VCaP (cell line): ENCODE measurements around the gene PRKCD.
A peak's percentile ranks its signal among the peaks of the same experiment; 100 is the strongest.

Experiments used
- H3K27ac ChIP-seq: fragments of 450-650 bp; 2 replicates; pipeline ENCODE4 v1.5.1; 2017
- CTCF ChIP-seq: fragments of 450-650 bp; conservative IDR thresholded peaks from 2 replicates; pipeline ENCODE4 v1.5.1; 2017; ENCODE audit warnings: mild to moderate bottlenecking, moderate library complexity

Gene PRKCD

DNA sequence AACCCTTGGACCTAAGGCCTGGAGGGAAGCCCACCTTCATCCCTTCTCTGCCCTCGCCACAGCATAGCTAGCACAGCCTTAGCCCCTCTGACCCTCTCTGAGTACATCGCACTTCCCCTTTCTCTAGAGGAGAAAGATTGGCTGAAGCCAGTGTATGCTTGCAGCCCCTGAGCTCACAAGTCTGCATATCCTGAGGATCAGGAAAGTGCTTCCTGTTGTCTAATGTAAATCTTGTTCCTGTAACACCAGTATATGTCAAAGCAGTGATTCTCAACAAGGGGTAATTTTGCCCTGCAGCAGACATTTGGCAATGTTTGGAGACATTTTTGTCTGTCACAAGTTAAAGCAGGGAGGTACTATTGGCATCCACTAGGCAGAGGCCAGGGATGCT is 2.2 kb upstream of the PRKCD start:
- H3K27ac ChIP-seq = peak overlapping the region; percentile 99

GRCh38 chr3:53159156-53160060 is 1.6 kb upstream of the PRKCD start:
- TF ChIP-seq CTCF = no peak
- peak overlapping the region; percentile 99 for H3K27ac ChIP-seq

More for the DNA sequence above, 2.2 kb upstream of the PRKCD start:
- TF ChIP-seq CTCF = no peak

GRCh38 chr3:53160061-53160659 is 849 bp upstream of the PRKCD start:
- H3K27ac ChIP-seq = peak overlapping the region; percentile 99
- TF ChIP-seq CTCF = no peak; the same call in 1 of the 2 replicates

DNA sequence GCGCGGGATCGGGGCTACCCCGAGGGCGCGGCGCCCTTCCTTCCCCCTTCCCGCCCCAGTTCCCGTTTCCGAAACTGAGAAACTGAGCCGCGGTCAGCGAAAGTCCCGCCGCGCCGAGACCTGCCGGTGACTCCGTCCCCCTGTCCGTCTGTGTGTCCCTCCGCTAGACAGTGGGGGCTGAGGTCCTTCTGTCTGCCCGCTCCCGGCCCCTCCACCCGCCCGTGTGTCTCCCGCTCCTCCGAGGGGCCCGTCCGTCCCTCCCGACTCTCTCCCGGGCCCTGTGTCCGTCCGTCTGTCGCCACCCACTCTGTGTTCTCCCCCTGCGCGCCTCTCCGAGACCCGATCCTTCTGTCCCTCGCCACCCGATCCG is 426 bp downstream of the PRKCD start:
- no peak for TF ChIP-seq CTCF
- peak overlapping the region; percentile 99 for H3K27ac ChIP-seq

DNA sequence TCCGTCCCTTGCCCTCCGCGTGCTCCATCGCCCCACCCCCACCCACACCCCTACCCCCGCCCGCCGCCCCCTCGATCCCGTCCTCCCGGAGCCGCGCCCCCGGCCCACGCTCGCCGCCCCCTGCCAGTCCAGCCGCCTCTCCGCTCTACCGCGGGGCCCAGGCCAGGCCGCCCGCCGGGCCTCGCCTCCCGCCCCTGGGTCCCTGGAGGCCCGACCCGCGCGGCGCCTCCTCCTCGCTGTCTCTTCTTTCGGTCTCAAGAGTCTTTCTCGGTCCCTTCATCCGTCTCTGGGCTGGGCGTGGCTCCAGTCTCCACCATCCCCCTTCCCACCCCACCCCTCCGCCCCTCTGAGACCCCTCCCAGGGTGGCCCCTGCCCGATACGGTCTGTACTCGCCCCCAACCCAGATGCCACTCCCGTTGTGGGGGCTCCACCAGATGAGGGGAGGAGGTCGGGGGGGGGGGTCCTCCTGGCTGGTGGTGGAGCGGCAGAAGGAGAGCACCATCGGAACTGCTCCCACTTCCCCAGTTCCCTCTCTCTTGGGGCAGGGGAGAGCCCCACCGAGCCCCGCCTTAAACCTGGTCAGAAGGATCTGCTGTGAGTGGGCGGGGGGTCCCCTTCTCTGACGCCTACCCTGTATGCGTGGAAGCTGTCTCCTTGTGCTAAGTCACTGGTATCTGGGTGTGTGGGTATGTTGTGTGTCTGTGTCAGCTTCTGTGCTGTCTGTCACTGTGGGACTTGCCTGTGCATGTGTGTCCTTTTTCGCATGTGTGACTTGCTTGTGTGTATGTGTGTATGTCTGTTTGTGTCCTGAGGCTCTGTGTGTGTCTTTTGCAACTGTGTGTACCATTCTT is 1.0 kb downstream of the PRKCD start:
- TF ChIP-seq CTCF = no peak
- peak overlapping the region; percentile 99 for H3K27ac ChIP-seq

- no peak for TF ChIP-seq CTCF
- peak overlapping the region; percentile 99 for H3K27ac ChIP-seq
Observed at GRCh38 chr3:53162672-53163443, 1.8 kb downstream of the PRKCD start.
